Skeletal muscle cell (primary cell): Measurements from ENCODE around the gene ABI2.
A peak's percentile ranks its signal among the peaks of the same experiment; 100 is the strongest.
"Not testable (repeated sequence)": the region's sequence is repeated elsewhere in the genome, so short reads cannot be mapped to it uniquely, and the experiment has no call there.

Experiments used
- DNase-seq: peaks from one replicate; pipeline ENCODE4 v3.0.0-alpha.2; 2010; ENCODE audit warnings: low read depth
- H3K4me3 ChIP-seq: 2 replicates; pipeline ENCODE4 v1.5.1; 2011; ENCODE audit warnings: low read depth, mild to moderate bottlenecking, control low read depth, low read length, moderate library complexity

The ABI2 gene

DNA sequence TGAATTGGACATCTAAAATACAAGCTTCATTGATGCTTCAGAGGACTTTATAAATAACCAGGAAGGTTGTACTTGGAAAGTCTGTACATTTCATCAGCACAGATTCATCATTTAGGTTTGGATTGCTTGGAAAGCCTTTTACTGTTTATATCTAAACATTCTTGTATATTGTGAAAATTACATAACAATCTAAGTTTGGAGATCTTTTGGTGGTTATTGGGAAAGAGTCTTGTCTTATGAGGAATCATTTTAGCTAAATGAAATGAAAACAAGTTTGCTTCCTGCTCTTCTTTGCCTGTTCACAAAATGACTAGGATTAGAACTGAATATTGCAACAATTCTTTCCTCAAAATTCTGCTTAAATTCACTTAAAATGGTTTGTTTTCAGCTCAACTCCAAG, 79.3 kb downstream of the ABI2 start:
- no peak for DNase-seq
- H3K4me3 ChIP-seq, result no peak overlapping the region

GRCh38 chr2:203412546-203413331, 84.5 kb downstream of the ABI2 start:
- no peak for DNase-seq

GRCh38 chr2:203413796-203414195, 85.6 kb downstream of the ABI2 start:
- no peak for DNase-seq
- H3K4me3 ChIP-seq, result no peak overlapping the region

More at GRCh38 chr2:203412546-203413331, 84.5 kb downstream of the ABI2 start:
- no peak overlapping the region for H3K4me3 ChIP-seq

DNA sequence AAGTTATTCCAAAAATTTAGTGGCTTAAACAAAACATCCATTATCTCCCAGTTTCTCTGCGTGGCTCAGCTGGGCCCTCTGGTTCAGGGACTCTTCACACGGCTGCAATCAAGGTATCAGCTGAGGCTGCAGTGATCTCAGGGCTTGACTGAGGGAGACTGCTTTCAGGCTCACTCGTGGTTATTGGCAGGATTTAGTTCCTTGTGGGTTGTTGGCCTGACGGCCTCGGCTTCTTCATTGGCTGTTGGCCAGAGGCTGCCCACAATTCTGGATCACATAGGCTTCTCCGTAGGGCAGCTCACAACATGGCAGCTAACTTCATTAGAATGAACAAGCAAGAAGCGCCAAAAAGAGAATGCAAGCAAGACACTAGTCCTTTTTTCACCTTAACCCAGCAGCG, 90.1 kb downstream of the ABI2 start:
- DNase-seq, result no peak
- H3K4me3 ChIP-seq, result no peak overlapping the region

- peak; percentile 67 for DNase-seq
These were observed 98.9 kb downstream of the ABI2 start for GRCh38 chr2:203427061-203427460.

GRCh38 chr2:203429643-203430042, 101.4 kb downstream of the ABI2 start:
- not testable (repeated sequence) for H3K4me3 ChIP-seq, DNase-seq

More at GRCh38 chr2:203427061-203427460, 98.9 kb downstream of the ABI2 start:
- no peak overlapping the region for H3K4me3 ChIP-seq

DNA sequence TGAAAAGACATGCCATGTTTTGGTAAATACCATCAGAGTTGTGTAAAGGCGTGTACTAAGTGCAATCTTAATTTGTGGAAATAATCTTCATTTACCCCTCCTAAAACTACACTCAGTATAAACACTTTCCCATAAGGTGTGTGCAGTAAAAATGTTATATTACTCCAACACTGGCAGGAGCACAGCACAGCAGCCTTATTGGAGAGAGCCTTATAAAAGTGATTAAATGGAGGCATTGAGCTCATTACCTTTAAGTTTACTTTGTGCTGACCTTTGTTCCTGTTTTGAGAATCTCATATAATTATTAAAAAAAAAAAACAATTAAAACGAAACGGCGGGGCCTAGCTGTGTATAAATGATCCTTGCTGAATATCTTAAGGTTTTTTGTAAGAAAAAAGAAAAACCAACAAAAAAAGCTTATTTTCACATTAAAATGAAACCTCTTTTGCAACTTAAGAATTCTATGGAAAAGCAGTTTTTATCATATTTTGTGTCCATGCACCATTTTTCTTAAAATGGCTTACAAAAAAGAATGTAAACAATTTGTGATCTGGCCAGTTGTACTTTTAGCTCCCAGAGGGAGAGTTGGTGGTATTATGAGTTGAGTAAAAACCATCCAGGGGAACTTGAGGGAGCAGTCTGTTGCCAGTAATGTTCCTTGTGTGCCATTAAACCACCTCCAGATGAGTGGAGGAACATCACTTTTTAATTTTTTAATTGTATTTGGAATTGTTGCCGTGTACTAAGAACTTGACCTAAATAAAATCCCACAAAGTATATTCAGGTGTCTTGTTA, 103.4 kb downstream of the ABI2 start:
- H3K4me3 ChIP-seq, result no peak overlapping the region

DNA sequence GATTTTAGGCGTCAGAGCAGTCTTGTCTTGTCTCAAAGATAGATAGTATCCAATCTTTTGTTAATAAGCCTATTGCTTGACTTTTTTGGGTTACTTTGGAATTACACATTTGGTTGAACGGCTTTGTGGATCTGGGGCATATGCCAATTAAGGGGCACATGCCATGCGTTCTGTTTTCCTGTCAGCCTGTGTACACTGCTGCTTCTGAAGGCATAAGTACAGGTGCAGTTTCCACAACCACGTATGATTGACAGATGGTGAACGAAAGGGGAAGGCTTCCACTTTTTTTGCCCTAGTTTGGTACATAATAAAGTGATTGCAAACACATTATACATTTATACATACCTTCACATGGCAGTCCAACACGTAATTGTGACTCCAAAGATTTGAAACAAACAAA, 104.6 kb downstream of the ABI2 start:
- DNase-seq, result no peak

More for the DNA sequence above, 103.4 kb downstream of the ABI2 start:
- DNase-seq, result no peak

GRCh38 chr2:203436496-203436895, 108.3 kb downstream of the ABI2 start:
- no peak for DNase-seq
- no peak overlapping the region for H3K4me3 ChIP-seq

More for the DNA sequence above, 104.6 kb downstream of the ABI2 start:
- H3K4me3 ChIP-seq, result no peak overlapping the region

DNA sequence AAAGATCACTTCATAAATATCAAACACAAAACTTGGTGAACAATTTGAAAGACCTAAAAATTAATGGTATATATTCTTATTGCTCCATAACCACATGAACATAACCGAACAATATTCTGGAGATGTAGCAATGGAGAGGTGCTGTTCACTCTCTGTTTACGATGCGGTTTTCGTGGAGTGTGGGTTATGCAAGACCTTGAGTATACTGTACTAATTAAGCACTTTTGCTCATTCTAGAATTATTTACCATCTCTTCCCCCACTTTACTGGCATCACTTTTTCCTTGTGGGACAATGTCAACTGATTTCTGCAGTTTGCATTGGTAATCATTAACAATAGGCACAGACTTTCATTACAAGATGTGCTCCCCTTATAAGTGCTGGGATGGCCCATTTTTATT, 109.3 kb downstream of the ABI2 start:
- no peak overlapping the region for H3K4me3 ChIP-seq
- DNase-seq, result no peak

DNA sequence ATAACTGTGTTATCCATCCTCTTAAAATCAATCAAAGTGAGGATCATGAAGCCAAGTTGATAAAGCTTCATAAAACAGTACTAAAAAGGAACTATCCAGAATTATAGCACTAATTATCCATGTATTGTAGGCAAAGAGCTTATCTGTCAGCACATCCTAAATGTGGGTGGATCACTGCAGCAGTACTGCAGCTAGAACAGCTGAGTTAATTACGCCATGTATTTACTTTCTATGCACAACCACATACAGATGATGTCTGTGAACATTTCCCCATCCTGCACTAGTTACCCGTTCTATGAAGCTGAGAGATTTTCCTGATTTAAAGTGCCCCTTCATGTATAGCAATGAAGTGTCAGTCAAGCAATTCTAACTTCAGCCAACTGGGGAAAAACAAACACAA, 110.3 kb downstream of the ABI2 start:
- DNase-seq, result no peak
- no peak overlapping the region for H3K4me3 ChIP-seq

- DNase-seq, result no peak
- no peak overlapping the region for H3K4me3 ChIP-seq
These were observed 112.5 kb downstream of the ABI2 start for GRCh38 chr2:203440671-203441070.

GRCh38 chr2:203441463-203441862, 113.3 kb downstream of the ABI2 start:
- H3K4me3 ChIP-seq, result no peak overlapping the region
- no peak for DNase-seq

DNA sequence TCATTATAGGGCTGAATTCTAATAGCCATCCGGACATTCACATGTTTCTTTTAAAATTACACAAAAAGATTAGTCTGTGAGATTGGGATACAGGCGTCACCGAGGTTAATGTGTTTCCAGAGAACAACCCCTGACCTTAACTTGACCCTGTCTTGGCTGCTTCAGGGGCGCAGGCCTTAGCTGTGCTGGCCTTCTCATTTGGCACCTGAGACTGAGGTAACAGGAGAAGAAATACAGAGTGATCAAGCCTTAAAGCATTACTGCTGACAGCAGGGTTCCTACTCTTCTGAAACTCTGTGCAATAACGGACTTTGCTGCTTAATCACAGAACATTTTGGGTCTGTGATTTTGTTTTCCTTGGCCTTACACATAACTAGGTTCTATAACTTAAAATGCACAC, 114.3 kb downstream of the ABI2 start:
- DNase-seq, result no peak

DNA sequence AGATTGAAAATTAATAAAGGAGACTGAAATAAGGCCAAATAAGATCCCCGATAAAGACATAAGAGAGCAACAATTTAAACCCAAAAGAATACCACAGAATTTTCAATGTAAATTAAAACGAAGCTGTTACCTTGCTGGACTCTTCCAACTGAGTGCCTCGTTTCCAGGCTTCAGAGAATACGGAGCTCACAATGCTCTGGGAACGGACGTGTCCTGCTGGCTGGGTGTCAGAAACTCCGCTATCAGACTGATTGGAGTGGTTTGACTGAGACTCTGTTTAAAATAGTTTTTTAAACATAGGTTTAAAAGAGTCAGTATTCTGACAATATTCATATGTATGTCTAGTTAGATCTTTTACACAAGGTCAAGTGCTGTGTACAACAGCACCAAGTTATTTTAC, 116.5 kb downstream of the ABI2 start:
- no peak overlapping the region for H3K4me3 ChIP-seq
- DNase-seq, result no peak

More for the DNA sequence above, 114.3 kb downstream of the ABI2 start:
- no peak overlapping the region for H3K4me3 ChIP-seq

GRCh38 chr2:203446071-203446481, 117.9 kb downstream of the ABI2 start:
- H3K4me3 ChIP-seq, result no peak overlapping the region
- DNase-seq, result peak; percentile 43

DNA sequence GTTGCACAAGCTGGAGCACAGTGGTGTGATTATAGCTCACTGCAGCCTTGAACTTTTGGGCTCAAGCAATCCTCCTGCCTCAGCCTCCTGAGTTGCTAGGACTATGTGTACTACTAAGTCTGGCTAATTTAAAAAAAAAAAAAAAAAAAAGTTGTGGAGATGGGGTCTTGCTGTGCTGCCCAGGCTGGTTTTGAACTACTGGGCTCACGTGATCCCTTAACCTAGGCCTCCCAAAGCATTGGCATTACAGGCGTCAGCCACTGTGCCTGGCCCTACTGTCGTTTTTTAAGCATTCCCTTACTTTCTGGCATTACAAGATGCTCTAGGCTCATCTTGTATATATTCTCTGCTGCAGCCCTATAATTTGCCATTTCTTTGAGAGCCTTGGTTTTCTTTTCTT, 118.6 kb downstream of the ABI2 start:
- DNase-seq, result no peak
- no peak overlapping the region for H3K4me3 ChIP-seq

DNA sequence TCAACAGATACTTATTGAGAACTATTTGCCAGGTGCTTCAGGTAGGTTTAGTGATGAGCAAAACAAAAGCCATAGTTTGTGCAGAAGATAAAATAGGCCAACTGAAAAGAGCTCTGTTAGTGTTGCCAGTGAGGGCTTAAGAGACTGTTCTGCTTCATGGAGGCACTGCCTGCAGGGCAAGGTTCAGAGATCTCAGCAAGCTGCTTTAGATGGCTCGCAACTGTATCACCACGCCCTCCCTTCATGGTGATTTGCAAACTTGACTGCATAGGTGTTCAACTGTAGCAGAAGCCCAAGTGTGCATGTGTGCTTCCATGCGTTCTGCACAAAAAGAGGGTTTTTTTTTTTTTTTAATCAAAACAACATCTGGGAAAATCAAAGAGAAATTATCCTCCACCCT, 122.4 kb downstream of the ABI2 start:
- DNase-seq, result no peak
- no peak overlapping the region for H3K4me3 ChIP-seq

DNA sequence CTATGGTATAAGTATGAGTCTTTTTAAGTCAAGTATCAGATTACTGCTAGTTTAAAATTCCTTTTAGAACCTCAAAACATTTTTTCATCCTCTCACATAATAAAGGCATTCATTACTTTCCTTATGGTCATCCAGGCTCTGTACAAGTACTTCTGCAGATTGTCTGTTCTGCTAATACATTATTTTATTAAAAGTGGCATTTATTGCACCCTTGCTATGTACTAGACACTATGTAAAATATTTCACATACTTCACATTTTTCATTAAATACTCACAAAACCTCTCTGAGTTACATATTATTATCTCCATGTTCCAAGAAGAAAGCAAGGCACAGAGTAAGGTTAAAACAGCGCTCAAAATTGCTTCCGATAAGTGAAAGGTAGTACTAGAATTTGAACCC, 122.8 kb downstream of the ABI2 start:
- no peak for DNase-seq
- no peak overlapping the region for H3K4me3 ChIP-seq

DNA sequence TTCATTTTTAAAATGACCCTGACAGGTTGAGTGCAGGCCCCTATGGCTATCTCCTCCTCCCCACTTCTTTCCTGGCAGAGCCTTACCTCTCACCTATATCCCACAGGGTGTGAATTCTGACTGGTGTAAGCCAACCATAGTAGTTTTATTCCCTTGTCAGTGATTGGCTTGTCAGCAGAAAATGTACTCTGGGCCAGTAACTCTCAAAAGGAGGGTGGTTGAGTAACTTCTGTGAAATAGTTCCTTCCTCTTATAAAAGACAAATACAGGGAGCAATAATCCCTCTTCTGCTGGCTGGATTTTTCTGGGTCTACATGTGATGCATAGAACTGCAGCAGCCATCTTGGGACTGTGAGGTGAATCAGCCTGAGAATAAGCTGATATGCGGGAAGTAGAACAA, 123.5 kb downstream of the ABI2 start:
- no peak for DNase-seq
- no peak overlapping the region for H3K4me3 ChIP-seq
